Measurements from ENCODE around the gene TJP3.

DNA sequence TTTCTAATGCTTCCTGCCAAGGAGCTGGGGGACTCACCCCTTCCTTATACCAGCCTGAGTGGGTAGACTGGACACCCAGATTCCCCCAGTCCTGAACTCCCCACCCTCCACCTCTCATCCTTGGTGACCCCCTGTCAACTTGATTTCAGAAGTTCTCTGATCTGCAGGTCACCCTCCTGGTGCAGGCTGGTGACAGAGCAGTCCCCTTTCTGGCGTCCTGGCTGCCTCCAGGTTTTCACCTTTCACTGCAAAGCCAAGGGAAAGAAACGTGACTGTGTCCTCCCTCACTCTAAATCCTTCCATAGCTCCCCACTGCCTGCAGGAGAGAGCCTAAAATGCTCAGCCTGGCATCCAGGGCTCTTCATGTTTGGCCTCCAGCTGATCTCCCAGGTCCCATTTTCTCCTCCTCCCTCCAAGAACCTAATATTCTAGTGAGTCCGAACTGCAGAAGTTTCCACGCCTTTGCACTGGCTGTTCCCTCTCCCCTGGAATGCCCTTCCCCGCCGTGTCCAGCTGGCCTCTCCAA lies 82.1 kb downstream of the TJP3 start:
- TF ChIP-seq, protein P1, sequence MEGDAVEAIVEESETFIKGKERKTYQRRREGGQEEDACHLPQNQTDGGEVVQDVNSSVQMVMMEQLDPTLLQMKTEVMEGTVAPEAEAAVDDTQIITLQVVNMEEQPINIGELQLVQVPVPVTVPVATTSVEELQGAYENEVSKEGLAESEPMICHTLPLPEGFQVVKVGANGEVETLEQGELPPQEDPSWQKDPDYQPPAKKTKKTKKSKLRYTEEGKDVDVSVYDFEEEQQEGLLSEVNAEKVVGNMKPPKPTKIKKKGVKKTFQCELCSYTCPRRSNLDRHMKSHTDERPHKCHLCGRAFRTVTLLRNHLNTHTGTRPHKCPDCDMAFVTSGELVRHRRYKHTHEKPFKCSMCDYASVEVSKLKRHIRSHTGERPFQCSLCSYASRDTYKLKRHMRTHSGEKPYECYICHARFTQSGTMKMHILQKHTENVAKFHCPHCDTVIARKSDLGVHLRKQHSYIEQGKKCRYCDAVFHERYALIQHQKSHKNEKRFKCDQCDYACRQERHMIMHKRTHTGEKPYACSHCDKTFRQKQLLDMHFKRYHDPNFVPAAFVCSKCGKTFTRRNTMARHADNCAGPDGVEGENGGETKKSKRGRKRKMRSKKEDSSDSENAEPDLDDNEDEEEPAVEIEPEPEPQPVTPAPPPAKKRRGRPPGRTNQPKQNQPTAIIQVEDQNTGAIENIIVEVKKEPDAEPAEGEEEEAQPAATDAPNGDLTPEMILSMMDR (IDR thresholded peaks at IDR 0.05), result no peak
- no peak for TF ChIP-seq EZH2 (IDR thresholded peaks at IDR 0.05)

All from neural progenitor cell (in vitro differentiated cells).